ENCODE results near the gene TCF4. TPM values are rescaled to one million over a fixed set of nuclear protein-coding genes. Genes with fewer than 3 reads are reported as not detected.
"Not testable (repeated sequence)": the region's sequence is repeated elsewhere in the genome, so short reads cannot be mapped to it uniquely, and the experiment has no call there.

The TCF4 gene
- total RNA-seq, 1 donor from 2014 or later, result 77.3 TPM

GRCh38 chr18:55475916-55476315 lies 112.1 kb downstream of the TCF4 start:
- Mint-ChIP-seq H3K27me3 (ENCODE audit: unreplicated experiment) (no peaks in the 10 kb centered on the region), H3K4me3 (ENCODE audit: unreplicated experiment) (no peak overlapping the region), H3K36me3 (ENCODE audit: unreplicated experiment) (peaks cover 2% of the 10 kb centered on the region), H3K4me1 (ENCODE audit: unreplicated experiment) (peaks cover 17% of the 10 kb centered on the region), H3K9me3 (ENCODE audit: unreplicated experiment) (no peaks in the 10 kb centered on the region), H3K27ac (ENCODE audit: unreplicated experiment) (no peak overlapping the region)
- DNase-seq (ENCODE audit: extremely low spot score, unreplicated experiment), result no peak
- no peak for TF ChIP-seq CTCF (IDR thresholded peaks at IDR 0.05)

GRCh38 chr18:55475467-55475866 lies 112.5 kb downstream of the TCF4 start:
- no peak overlapping the region for H3K27ac Mint-ChIP-seq (ENCODE audit: unreplicated experiment)
- no peak overlapping the region for H3K4me3 Mint-ChIP-seq (ENCODE audit: unreplicated experiment)
- DNase-seq (ENCODE audit: extremely low spot score, unreplicated experiment), result no peak
- no peak for TF ChIP-seq CTCF (IDR thresholded peaks at IDR 0.05)
- H3K27me3 Mint-ChIP-seq (ENCODE audit: unreplicated experiment), result no peaks in the 10 kb centered on the region
- H3K4me1 Mint-ChIP-seq (ENCODE audit: unreplicated experiment), result peaks cover 17% of the 10 kb centered on the region
- no peaks in the 10 kb centered on the region for H3K9me3 Mint-ChIP-seq (ENCODE audit: unreplicated experiment)
- peaks cover 2% of the 10 kb centered on the region for H3K36me3 Mint-ChIP-seq (ENCODE audit: unreplicated experiment)

GRCh38 chr18:55473560-55473959 lies 114.4 kb downstream of the TCF4 start:
- Mint-ChIP-seq H3K9me3 (ENCODE audit: unreplicated experiment) (no peaks in the 10 kb centered on the region), H3K36me3 (ENCODE audit: unreplicated experiment) (peaks cover 2% of the 10 kb centered on the region), H3K4me3 (ENCODE audit: unreplicated experiment) (no peak overlapping the region), H3K4me1 (ENCODE audit: unreplicated experiment) (peaks cover 17% of the 10 kb centered on the region), H3K27ac (ENCODE audit: unreplicated experiment) (no peak overlapping the region), H3K27me3 (ENCODE audit: unreplicated experiment) (no peaks in the 10 kb centered on the region)
- no peak for TF ChIP-seq CTCF (IDR thresholded peaks at IDR 0.05)
- DNase-seq (ENCODE audit: extremely low spot score, unreplicated experiment), result no peak

GRCh38 chr18:55473058-55473457 lies 114.9 kb downstream of the TCF4 start:
- Mint-ChIP-seq H3K27me3 (ENCODE audit: unreplicated experiment) (no peaks in the 10 kb centered on the region), H3K9me3 (ENCODE audit: unreplicated experiment) (no peaks in the 10 kb centered on the region), H3K36me3 (ENCODE audit: unreplicated experiment) (peaks cover 2% of the 10 kb centered on the region), H3K4me3 (ENCODE audit: unreplicated experiment) (no peak overlapping the region), H3K27ac (ENCODE audit: unreplicated experiment) (no peak overlapping the region), H3K4me1 (ENCODE audit: unreplicated experiment) (peaks cover 13% of the 10 kb centered on the region)
- no peak for DNase-seq (ENCODE audit: extremely low spot score, unreplicated experiment)
- TF ChIP-seq CTCF (IDR thresholded peaks at IDR 0.05), result no peak

- H3K27me3 Mint-ChIP-seq (ENCODE audit: unreplicated experiment), result no peaks in the 10 kb centered on the region
- no peak for DNase-seq (ENCODE audit: extremely low spot score, unreplicated experiment)
- no peaks in the 10 kb centered on the region for H3K4me1 Mint-ChIP-seq (ENCODE audit: unreplicated experiment)
- no peak overlapping the region for H3K27ac Mint-ChIP-seq (ENCODE audit: unreplicated experiment)
- H3K36me3 Mint-ChIP-seq (ENCODE audit: unreplicated experiment), result peaks cover 2% of the 10 kb centered on the region
- no peaks in the 10 kb centered on the region for H3K9me3 Mint-ChIP-seq (ENCODE audit: unreplicated experiment)
- no peak overlapping the region for H3K4me3 Mint-ChIP-seq (ENCODE audit: unreplicated experiment)
- TF ChIP-seq CTCF (IDR thresholded peaks at IDR 0.05), result no peak
Observed at GRCh38 chr18:55470826-55471225, 117.2 kb downstream of the TCF4 start.

GRCh38 chr18:55469134-55469533 lies 118.9 kb downstream of the TCF4 start:
- H3K27ac Mint-ChIP-seq (ENCODE audit: unreplicated experiment); H3K4me3 Mint-ChIP-seq (ENCODE audit: unreplicated experiment); DNase-seq (ENCODE audit: extremely low spot score, unreplicated experiment); H3K9me3 Mint-ChIP-seq (ENCODE audit: unreplicated experiment); H3K4me1 Mint-ChIP-seq (ENCODE audit: unreplicated experiment); H3K36me3 Mint-ChIP-seq (ENCODE audit: unreplicated experiment); H3K27me3 Mint-ChIP-seq (ENCODE audit: unreplicated experiment): not testable (repeated sequence)

Measured in osteocyte (in vitro differentiated cells).